Endometrium (tissue), 2 donors: Measurements from ENCODE around the gene F12.
"Not testable (repeated sequence)": the region's sequence is repeated elsewhere in the genome, so short reads cannot be mapped to it uniquely, and the experiment has no call there.

Experiments
- FAIRE-seq: peaks from 2 replicates; lab custom pipeline; 2012; peaks lifted over from hg19 to GRCh38; lab: Jason Lieb, UNC
- donor health status: control.
- donor health status: control.

The F12 gene

DNA sequence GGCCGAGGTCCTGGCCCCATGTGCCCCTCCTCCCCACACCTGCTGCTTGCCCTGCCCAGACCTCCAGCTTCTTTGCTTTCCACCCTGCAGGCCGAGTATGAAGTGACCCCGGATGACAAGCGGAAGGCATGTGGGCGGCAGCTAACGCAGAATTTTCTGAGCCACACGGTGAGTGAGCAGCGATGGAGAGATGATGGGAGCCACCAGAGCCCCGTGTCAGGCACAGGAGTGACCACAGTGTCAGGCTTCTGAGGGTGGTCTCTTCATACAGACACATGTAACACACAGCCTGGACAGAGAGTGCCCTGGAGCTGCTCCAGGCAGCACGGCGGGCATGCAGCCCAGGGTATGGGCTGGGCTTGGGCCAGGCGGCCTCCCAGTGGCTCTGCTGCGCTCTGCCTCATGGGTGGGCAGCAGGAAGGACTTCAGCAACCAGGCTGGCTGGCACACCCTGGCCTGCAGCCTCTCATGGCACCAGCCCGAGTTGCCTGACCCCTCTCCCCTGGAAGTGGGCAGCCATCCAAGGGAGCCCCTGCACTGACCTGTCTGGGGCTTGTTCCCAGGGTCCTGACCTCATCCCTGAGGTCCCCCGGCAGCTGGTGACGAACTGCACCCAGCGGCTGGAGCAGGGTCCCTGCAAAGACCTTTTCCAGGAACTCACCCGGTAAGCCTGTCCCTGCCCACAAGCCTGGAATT is 22.9 kb upstream of the F12 start:
- no peak for FAIRE-seq

DNA sequence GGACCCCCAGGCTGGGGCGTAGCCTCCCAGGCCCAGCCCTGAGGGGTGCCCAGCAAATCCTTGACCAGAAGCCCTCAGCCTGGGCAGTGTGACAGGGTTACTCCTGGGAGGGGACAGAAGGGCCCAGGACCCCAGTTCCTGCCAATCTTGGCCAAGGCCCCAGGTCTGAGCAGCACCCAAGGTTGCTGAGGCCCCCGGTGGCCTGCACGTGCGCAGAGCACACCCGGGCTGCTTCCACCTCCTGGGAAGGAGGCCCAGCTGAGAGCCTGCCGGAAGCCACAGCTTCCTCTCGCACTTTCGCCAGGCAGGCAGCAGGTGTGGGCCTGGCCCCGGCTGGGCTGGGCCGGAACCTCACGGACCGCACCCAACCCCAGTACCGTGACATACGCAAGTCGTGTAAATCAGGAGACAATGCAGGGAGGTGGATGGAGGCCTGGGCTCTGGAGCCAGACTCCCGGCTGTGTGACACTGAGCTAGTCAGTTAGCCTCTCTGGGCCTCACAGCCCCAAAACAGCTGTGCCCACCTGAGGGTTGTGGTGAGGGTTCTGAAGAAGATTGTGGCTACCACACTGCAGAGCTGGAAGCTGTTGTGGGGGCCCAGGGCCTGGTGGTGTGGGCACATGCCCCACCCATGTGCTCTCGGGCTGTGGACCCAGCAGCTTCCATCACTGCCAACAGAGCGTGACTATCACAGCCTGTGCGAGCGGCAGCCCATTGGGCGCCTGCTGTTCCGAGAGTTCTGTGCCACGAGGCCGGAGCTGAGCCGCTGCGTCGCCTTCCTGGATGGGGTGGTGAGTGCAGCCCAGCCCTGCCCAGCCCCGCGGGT is 22.2 kb upstream of the F12 start:
- FAIRE-seq = no peak

DNA sequence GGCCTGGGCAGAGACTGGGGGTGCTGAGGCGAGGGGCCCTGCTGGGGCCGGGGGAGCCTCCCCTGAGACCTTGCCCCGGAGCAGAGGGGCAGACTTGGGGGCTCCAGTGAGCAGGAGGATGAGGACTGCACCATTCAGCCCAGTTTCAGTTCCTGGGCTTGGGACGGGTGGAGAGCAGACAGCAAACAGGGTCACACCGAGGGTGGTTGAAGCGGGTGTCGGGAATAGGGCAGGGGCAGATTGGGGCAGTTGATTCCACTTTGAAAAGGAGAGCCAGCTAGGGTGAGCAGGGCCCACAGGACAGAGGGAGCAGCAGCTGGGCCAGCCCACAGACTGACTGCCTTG is 21.6 kb upstream of the F12 start:
- no peak for FAIRE-seq

GRCh38 chr5:177430140-177430951 is 21.0 kb upstream of the F12 start:
- FAIRE-seq = no peak

DNA sequence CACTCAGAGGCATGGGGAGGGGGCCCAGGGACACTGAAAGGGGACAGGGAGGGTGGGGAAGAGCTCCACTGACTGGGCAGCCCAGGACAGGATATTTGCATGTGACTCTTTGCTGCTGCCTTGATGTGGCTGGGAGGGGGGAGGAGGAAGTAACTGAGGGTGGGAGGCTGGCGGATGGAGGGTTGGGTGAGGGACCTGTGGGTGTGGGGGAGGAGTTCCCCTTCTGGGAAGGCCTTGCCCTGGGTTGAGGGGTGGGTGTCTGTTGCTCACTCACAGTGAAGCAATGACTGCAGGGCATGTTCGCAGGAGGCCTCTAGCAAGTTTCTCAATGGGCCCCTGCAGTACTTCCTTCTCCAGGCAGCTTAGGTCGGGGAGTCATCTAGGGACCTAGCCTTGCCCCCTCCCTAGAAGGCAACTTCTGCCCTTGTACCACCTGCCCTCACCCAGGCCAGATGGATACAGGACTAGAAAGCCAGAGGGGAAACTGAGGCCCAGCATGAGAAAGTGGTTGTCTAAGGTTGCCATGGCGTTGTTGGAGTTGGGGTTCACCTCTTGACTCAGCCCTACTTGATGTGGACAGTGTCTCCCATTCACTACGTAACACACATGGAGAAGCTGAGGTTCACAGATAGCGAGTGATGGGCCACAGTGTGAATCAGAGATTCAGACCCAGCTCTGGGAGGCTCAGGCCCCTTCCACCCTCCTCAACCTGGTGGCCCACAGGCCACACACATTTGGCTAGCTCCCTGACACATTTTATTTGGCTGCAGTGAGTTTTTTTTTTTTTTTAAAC is 20.1 kb upstream of the F12 start:
- FAIRE-seq = no peak

GRCh38 chr5:177428574-177429217 is 19.3 kb upstream of the F12 start:
- no peak for FAIRE-seq

GRCh38 chr5:177427919-177428573 is 18.7 kb upstream of the F12 start:
- no peak for FAIRE-seq

DNA sequence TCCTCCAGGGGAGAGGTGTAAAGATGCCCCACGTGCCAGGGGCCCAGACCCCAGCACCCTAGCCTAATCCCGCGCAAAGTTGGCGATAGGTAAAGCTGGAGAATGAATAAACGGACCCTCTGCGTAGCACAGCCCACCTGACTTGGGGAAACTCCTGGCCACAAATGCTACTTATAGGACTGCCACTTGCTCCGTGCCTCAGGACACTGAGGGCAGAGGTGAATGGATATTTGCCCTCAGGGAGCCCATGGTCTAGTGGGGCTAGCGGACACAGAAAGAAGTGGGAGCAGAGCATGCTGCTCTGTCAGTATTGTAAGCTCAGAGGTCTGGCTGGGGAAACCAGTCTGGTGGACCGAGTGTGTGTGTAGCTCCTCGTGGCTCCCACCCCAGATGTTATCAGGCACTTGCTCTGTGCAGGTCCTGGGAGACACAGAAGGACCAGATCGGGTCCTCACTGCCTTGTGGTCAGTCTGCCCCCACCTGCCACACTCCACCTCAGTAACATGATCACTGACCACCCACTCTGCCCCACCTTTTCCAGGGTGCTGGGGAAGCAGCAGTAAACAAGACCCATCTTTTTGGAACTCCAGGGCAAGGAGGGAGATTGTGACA is 18.0 kb upstream of the F12 start:
- no peak for FAIRE-seq

DNA sequence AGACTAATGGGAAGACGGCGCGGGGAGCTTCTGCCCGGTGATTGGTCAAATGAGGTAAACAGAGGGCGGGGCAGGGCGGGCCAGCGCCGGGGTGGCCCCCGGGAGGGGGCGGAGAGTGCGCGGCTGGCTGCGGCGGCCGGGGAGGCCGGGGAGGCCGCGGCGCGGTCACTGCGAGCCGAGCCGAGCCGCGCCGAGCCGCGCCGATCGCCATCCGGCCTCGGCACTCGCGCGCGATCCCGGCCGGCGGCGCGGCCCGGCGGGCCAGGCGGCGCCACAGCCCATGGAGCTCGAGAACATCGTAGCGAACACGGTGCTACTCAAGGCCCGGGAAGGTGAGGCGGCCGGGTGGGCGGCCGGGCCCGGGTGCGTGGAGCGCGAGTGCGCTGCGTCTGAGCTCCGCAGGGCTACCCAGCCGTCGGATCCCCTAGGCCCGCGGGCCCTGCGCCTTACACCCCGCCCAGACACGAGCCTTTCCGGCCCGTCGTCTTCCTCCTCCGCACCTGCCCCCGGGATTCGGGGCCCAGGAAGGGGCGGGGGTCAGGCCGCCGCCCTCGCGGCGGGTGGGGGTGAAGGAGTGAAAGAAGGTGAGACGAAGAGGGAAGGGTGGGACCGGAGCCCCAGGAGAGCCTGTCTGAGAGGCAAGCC is 17.3 kb upstream of the F12 start, which contains the start of gene GRK6:
Gene GRK6, plus strand, starts transcription at position 111 of the 645 bp plus-strand sequence. Its CDS starts 170 bp downstream, at position 281.
- no peak for FAIRE-seq

- FAIRE-seq = peak; percentile 98
Observed at GRCh38 chr5:177425801-177426565, 16.6 kb upstream of the F12 start.

- FAIRE-seq = no peak
Observed at GRCh38 chr5:177425196-177425800, 15.9 kb upstream of the F12 start.

GRCh38 chr5:177423671-177424070 is 14.3 kb upstream of the F12 start:
- no peak for FAIRE-seq

GRCh38 chr5:177421062-177421798 is 11.9 kb upstream of the F12 start:
- FAIRE-seq = no peak

- FAIRE-seq = not testable (repeated sequence)
Observed at GRCh38 chr5:177420472-177420871, 11.1 kb upstream of the F12 start.

DNA sequence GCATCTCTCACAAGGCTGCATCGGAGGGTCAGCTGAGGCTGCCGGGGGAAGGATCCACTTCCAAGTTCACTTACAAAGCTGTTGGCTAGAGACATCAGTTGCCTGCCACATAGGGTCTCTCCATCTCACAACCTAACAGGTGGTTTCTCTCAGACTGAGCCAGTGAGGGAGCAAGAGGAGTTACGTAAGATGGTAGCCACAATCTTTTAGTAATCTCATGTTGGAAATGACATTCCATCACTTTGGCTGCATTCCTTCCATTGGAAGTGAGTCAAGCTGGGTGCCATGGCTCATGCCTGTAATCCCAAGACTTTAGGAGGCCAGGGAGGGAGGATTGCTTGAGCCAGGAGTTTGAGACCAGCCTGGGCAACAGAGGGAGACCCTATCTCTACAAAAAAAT is 9.7 kb upstream of the F12 start:
- no peak for FAIRE-seq

- not testable (repeated sequence) for FAIRE-seq
Observed at GRCh38 chr5:177417081-177417480, 7.7 kb upstream of the F12 start.

DNA sequence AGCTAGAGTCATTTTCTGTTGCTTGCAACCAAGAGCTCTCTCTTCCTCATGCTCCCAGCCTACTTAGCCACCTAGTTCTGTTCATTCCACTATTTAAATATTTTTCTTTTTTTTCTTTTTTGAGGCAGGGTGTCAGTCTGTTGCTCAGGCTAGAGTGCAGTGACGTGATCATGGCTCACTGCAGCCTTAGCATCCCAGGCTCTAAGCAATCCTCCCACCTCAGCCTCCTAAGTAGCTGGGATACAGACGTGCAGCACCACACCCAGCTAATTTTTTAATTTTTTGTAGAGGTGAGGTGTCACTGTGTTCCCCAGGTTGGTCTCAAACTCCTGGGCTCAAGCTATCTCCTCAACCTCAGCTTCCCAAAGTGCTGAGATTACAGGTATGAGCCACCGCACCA is 5.1 kb upstream of the F12 start:
- FAIRE-seq = no peak
